Measurements from ENCODE around the gene ST3GAL3. TPM values are rescaled to one million over a fixed set of nuclear protein-coding genes. Genes with fewer than 3 reads are reported as not detected.

ST3GAL3 gene
- total RNA-seq, 2 donors from 2014 or later: 25.3 to 34.9 TPM

DNA sequence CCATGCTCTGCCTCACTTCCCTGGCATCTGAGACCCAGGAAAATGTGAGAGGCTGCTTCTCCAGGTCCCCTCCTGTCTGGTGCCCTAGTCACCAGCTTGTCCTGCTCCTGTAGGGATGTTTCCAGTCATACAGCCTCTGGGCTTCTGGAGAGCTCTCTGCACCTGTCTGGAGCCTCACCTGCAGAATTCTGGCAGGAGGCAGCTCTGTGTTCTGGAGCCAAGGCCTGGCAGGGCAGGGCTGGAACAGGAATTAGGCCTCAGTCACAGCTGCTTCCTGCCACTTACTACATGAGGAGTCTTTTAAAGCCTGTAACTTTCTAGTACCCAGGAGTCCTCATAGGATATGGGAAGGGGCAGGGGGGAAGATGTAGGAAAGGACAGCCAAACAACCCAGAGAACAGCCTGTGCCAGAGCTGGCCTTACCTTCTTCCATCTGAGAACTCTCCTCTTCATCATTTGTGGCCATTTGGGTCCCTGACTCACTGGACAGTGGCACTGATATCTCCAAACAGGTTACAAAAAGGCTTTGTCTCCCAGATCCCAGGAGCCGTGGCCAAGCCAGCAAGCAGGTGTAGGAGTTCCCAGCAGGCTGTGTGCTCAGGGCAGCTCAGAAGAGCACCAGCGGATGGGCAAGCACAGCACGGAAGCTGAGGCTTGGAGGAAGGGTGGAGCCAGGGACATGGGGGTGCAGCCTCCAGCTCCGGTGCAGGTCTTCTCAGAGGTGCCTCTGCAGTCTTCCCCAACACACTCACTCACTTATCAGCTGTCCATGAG lies 194.9 kb downstream of the ST3GAL3 start:
- Mint-ChIP-seq H3K4me1 (ENCODE audit: low read depth) (no peaks in the 10 kb centered on the region), H3K36me3 (ENCODE audit: insufficient read depth in 2 of 2) (peaks cover 0 to 2% of the 10 kb centered on the region in 2 donors), H3K27ac (no peak overlapping the region), H3K27me3 (ENCODE audit: low read depth) (no peaks in the 10 kb centered on the region), H3K9me3 (no peaks in the 10 kb centered on the region), H3K4me3 (no peak overlapping the region)
- peak in 1 of 2 donors; percentile 9 for ATAC-seq (replicated peaks in 1 of 2)
- DNase-seq: no peak

DNA sequence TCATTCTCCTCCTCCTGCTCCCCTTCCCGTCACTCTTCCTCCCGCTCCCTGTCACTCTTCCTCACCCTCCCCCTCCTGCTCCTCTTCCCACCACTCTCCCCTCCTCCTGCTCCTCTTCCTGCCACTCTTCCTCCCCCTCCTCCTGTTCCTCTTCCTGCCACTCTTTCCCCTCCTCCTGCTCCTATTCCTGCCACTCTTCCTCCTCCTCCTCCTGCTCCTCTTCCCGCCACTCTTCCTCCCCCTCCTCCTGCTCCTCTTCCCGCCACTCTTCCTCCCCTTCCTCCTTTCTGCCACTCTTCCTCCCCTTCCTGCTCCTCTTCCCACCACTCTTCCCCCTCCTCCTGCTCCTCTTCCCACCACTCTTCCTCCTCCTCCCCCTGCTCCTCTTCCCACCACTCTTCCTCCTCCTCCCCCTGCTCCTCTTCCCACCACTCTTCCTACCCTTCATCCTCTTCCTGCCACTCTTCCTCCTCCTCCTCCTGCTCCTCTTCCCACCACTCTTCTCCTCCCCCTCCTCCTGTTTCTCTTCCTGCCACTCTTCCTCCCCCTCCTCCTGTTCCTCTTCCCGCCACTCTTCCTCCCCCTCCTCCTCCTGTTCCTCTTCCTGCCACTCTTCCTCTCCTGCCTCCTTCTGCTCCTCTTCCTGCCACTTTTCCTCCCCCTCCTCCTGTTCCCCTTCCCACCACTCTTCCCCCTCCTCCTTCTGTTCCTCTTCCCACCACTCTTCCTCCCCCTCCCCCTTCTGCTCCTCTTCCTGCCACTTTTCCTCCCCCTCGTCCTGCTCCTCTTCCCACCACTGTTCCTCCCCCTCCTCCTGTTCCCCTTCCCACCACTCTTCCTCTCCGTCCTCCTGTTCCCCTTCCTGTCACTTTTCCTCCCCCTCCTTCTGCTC lies 197.6 kb downstream of the ST3GAL3 start:
- no peak overlapping the region for H3K4me3 Mint-ChIP-seq
- no peaks in the 10 kb centered on the region for H3K27me3 Mint-ChIP-seq (ENCODE audit: low read depth)
- H3K27ac Mint-ChIP-seq: no peak overlapping the region
- no peaks in the 10 kb centered on the region for H3K9me3 Mint-ChIP-seq
- H3K36me3 Mint-ChIP-seq (ENCODE audit: insufficient read depth in 2 of 2): no peaks in the 10 kb centered on the region
- ATAC-seq (replicated peaks in 1 of 2) (no peak), DNase-seq (no peak)
- H3K4me1 Mint-ChIP-seq (ENCODE audit: low read depth): no peaks in the 10 kb centered on the region

DNA sequence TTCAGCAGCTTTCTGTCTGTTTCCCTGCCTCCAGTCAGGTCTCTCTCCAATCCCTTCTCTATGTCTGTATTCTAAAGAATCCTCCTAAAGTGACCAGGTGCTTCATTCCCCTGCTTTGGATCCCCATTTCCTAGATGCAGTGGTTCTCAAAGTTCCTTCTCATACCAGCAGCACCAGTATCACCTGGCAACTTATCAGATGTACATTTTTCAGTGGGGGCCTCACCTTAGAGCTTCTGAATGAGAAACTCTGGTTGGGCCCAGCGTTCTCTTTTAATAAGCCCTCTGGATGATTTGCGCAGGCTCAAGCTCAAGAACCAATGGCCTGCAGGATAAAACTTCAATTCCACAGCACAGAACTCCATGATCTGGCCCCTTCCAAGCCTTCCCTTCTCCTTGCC lies 200.9 kb downstream of the ST3GAL3 start:
- no peak for DNase-seq
- H3K27me3 Mint-ChIP-seq (ENCODE audit: low read depth): no peaks in the 10 kb centered on the region
- no peaks in the 10 kb centered on the region for H3K36me3 Mint-ChIP-seq (ENCODE audit: insufficient read depth in 2 of 2)
- H3K4me3 Mint-ChIP-seq: no peak overlapping the region
- H3K27ac Mint-ChIP-seq: no peak overlapping the region
- H3K4me1 Mint-ChIP-seq (ENCODE audit: low read depth): no peaks in the 10 kb centered on the region
- no peak for ATAC-seq (replicated peaks in 1 of 2)
- H3K9me3 Mint-ChIP-seq: no peaks in the 10 kb centered on the region

DNA sequence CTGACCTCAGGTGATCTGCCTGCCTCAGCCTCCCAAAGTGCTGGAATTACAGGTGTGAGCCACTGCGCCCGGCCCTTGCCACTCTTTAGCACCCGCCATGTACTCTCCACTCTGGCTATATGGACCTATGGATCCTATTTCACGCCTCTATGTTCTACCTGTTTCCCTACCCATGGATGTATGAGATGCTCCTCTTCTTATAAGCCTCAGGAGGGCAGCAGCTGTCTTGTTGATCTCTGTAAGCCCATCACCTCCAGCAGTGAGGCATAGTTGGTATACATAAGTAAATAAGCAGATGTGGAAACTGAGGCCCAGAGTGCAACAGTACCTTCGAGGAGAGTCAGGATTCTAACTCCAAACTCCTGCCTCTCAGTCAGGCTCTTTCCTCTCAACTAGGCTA lies 201.5 kb downstream of the ST3GAL3 start:
- no peak overlapping the region for H3K4me3 Mint-ChIP-seq
- H3K4me1 Mint-ChIP-seq (ENCODE audit: low read depth): no peaks in the 10 kb centered on the region

DNA sequence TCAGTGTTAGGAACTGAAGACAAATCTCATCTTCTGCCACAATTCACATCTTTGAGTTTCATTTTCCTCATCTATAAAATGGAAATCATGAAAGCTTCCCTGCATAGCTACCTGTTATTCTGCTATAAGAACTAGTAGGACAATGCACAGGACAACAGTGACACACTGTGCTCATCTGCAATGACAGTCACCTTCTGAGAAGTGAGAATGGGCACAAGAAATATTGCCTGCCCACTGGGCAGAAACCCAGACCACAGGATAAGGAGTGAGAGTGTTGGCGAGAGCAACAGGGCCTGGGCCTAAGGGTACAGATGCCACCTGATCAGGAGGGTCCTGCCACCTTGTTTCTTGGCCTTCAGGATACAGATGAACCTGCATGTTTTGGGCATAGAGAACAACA lies 203.0 kb downstream of the ST3GAL3 start:
- Mint-ChIP-seq H3K27me3 (ENCODE audit: low read depth) (no peaks in the 10 kb centered on the region), H3K36me3 (ENCODE audit: insufficient read depth in 2 of 2) (no peaks in the 10 kb centered on the region), H3K27ac (no peak overlapping the region), H3K4me1 (ENCODE audit: low read depth) (no peaks in the 10 kb centered on the region), H3K9me3 (no peaks in the 10 kb centered on the region), H3K4me3 (no peak overlapping the region)
- ATAC-seq (replicated peaks in 1 of 2) (no peak), DNase-seq (no peak)

More for the DNA sequence above, 201.5 kb downstream of the ST3GAL3 start:
- Mint-ChIP-seq H3K27ac (no peak overlapping the region), H3K27me3 (ENCODE audit: low read depth) (no peaks in the 10 kb centered on the region), H3K36me3 (ENCODE audit: insufficient read depth in 2 of 2) (no peaks in the 10 kb centered on the region), H3K9me3 (no peaks in the 10 kb centered on the region)
- no peak for ATAC-seq (replicated peaks in 1 of 2)
- DNase-seq: no peak

DNA sequence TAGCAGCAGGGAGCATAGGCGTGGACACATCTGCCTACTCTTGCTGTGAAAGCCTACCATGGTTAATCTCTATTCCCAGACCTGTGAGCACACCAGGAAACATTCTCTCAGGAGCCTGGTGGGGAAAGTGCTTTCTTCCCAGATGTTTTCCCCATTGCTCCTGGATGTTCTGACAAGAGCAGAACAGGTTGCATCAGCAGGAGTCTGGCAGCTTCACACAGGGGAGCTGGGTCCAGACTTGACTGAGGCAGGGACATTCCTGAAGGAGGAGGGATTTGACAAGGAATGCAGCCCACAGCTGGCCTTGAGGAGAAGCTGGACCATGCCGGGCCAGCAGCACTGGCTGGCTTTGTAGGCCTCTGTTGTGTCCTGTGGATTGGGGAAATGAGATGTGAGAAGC lies 205.3 kb downstream of the ST3GAL3 start:
- Mint-ChIP-seq H3K4me1 (ENCODE audit: low read depth) (no peaks in the 10 kb centered on the region), H3K27ac (no peak overlapping the region), H3K36me3 (ENCODE audit: insufficient read depth in 2 of 2) (no peaks in the 10 kb centered on the region), H3K9me3 (no peaks in the 10 kb centered on the region), H3K4me3 (no peak overlapping the region), H3K27me3 (ENCODE audit: low read depth) (no peaks in the 10 kb centered on the region)
- no peak for DNase-seq
- ATAC-seq (replicated peaks in 1 of 2): no peak

DNA sequence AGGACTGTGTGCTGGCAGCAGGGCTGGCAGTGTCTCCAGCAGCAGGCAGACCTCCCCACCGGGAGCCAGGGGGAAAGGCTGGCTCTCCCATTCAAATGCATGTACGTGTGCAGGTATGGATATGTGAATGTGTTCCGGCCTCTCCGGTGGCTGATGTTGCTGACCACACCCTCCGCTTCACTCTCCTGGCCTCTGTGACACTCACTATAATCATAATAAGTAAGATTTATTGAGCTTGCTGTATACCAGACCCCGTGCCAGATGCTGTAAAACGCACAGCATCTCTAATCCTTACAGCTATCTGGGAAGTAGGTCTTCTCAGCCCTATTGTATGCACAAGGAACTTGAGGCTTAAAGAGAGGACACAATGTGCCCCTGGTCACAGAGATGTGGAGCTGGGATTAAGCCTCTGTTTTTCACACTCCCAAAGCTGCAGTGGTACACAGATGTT lies 205.7 kb downstream of the ST3GAL3 start:
- H3K27me3 Mint-ChIP-seq (ENCODE audit: low read depth): no peaks in the 10 kb centered on the region
- no peaks in the 10 kb centered on the region for H3K9me3 Mint-ChIP-seq
- H3K4me1 Mint-ChIP-seq (ENCODE audit: low read depth): no peaks in the 10 kb centered on the region
- ATAC-seq (replicated peaks in 1 of 2) (no peak), DNase-seq (no peak)
- no peaks in the 10 kb centered on the region for H3K36me3 Mint-ChIP-seq (ENCODE audit: insufficient read depth in 2 of 2)
- no peak overlapping the region for H3K4me3 Mint-ChIP-seq
- H3K27ac Mint-ChIP-seq: no peak overlapping the region

DNA sequence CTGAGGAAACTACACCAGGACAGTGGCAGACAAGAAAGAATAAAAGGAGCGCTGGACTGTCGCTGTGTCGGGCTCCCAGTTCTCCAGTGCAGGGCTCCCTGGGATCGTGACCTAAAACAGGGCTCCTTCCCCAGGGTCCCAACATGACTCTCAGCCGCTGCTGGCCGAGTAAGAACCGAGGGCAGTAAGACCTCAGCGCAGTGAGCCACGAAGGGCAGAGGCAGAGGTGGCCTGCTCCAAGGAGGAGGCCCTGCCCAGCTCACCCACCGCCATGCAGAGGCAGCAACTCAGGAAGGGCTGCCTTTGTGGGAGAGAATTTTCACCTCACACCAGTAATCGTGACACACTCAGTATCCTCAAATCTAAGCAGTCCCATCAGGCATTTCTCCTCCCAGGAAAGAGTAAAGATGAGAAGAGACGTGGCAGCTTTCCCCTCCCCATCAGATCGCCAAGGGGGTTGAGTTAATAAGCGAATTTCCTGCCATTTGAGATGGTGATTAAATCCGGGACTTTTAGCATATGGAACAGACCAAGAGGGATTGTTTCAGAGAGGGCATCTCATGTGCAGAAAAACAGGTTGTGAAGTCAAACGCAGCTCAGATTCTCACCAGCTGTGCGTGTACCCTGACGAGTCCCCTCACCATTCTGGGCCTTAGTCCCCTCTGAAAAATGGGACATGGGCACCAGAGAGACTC lies 206.5 kb downstream of the ST3GAL3 start:
- no peak for ATAC-seq (replicated peaks in 1 of 2)
- no peaks in the 10 kb centered on the region for H3K36me3 Mint-ChIP-seq (ENCODE audit: insufficient read depth in 2 of 2)
- H3K9me3 Mint-ChIP-seq: no peaks in the 10 kb centered on the region
- H3K4me1 Mint-ChIP-seq (ENCODE audit: low read depth): no peaks in the 10 kb centered on the region
- H3K27me3 Mint-ChIP-seq (ENCODE audit: low read depth): no peaks in the 10 kb centered on the region
- no peak overlapping the region for H3K27ac Mint-ChIP-seq
- no peak for DNase-seq
- H3K4me3 Mint-ChIP-seq: no peak overlapping the region

DNA sequence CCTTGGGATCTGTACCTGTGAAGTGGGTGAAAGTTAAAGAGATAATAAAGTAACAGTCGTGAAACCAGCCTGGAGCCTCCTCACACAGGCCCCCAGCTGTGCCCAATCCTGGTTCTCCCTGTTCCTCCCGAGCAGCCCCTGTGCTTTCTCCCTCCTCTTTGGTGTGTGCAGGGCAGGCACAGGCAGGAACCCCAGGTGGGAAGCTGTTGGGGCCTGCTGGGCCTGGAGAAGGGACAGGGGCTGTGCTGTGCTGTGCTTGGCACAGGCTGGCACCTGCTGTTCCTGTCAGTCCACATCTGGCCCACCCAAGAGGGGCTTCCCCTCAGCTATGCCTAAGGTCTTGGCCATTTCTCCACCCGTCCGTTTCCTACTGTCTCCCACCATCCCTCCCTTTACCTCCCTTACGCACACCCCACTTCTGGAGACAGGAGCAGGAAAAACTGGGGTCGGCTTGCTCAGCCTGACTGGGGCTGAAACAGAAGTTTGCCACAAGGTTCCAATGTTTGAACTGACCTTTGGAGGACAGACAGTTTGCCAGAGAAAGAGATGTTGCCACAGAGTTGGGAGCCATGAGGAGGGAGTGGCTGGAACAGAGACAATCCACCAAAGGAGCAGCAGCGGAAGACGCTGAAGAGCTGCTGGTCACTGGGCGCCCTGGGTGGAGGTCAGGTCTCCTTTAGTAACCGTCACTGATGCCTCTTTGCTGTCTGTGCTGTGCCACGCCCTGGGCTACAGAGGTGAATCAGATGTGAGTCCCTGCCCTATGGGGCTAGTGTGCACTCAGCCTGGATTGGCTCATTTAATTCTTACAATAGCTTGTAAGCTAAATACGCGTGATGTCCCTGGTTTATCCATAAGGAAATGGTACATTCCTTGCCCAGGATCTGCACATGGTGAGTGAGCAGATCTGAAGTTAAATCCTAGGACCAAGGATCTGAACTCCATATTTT lies 207.5 kb downstream of the ST3GAL3 start:
- no peaks in the 10 kb centered on the region for H3K27me3 Mint-ChIP-seq (ENCODE audit: low read depth)
- DNase-seq: no peak
- no peaks in the 10 kb centered on the region for H3K9me3 Mint-ChIP-seq
- H3K27ac Mint-ChIP-seq: no peak overlapping the region
- H3K36me3 Mint-ChIP-seq (ENCODE audit: insufficient read depth in 2 of 2): no peaks in the 10 kb centered on the region
- ATAC-seq (replicated peaks in 1 of 2): no peak
- H3K4me1 Mint-ChIP-seq (ENCODE audit: low read depth): peaks cover 8% of the 10 kb centered on the region
- no peak overlapping the region for H3K4me3 Mint-ChIP-seq

DNA sequence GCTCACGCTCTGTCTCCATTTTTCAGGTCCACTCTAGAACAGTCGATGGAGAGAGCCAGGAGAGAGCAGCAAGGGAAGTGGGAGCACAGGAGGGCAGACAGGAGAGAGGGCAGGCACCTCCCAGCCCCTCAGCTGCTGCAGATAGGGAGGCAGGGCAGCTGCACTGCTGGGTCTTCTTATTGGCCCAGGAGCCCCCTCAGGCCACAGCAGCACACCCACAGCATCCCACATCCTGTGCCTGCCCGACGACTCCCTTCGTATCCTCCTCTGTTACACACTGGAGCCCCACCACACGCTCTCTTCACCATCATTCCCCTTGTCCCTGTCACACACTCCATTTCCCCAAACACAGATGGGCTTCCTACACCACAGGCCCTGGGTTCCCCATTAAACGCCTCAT lies 212.6 kb downstream of the ST3GAL3 start:
- no peaks in the 10 kb centered on the region for H3K36me3 Mint-ChIP-seq (ENCODE audit: insufficient read depth in 2 of 2)
- H3K4me3 Mint-ChIP-seq: no peak overlapping the region
- no peak overlapping the region for H3K27ac Mint-ChIP-seq
- DNase-seq (no peak), ATAC-seq (replicated peaks in 1 of 2) (no peak)
- H3K4me1 Mint-ChIP-seq (ENCODE audit: low read depth): peaks cover 12% of the 10 kb centered on the region
- H3K9me3 Mint-ChIP-seq: no peaks in the 10 kb centered on the region
- no peaks in the 10 kb centered on the region for H3K27me3 Mint-ChIP-seq (ENCODE audit: low read depth)

DNA sequence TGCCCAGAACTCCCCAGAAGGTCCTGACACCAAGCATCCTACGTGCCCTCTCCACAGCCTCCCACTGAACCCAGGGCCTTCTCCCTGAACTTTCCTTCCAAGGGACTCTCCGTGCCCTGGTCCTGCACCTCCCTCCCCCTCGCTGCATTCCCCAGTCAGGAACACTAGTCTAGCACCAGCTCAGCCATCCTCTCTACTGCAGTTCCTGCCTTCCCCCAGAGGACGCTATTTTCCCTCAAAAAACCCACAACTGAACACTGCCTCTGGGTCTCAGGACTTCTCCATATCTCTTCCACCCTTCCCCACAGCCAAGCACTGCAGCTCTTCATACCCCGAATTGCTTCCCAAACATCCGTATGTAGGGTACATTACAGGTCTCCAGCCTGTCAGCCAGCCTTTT lies 213.7 kb downstream of the ST3GAL3 start:
- Mint-ChIP-seq H3K27me3 (ENCODE audit: low read depth) (no peaks in the 10 kb centered on the region), H3K36me3 (ENCODE audit: insufficient read depth in 2 of 2) (no peaks in the 10 kb centered on the region), H3K4me3 (no peak overlapping the region), H3K27ac (no peak overlapping the region), H3K9me3 (no peaks in the 10 kb centered on the region), H3K4me1 (ENCODE audit: low read depth) (peaks cover 12% of the 10 kb centered on the region)
- no peak for ATAC-seq (replicated peaks in 1 of 2)
- DNase-seq: no peak

DNA sequence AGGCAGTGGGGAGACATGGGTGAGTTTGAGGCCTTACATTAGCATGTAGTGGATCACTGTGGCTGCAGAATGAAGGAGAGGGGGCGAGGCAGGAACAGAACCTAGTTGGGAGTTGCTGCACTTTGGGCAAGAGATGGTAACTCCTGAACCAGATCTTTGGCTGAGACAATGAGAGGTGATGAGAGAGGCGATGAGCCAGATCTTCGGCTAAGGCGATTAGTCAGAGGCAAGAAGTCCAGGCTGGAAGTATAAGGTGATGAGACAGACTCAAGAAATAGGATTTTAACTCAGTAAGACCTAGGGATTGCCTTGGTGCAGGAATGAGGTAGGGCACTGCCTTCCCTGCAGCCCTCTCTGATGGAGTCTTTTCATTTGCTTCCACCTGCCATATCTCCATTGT lies 217.2 kb downstream of the ST3GAL3 start:
- Mint-ChIP-seq H3K4me1 (ENCODE audit: low read depth) (peaks cover 10% of the 10 kb centered on the region), H3K27ac (no peak overlapping the region), H3K27me3 (ENCODE audit: low read depth) (no peaks in the 10 kb centered on the region), H3K4me3 (no peak overlapping the region), H3K36me3 (ENCODE audit: insufficient read depth in 2 of 2) (no peaks in the 10 kb centered on the region), H3K9me3 (no peaks in the 10 kb centered on the region)
- DNase-seq (no peak), ATAC-seq (replicated peaks in 1 of 2) (no peak)
